Testis (tissue), 3 donors: ENCODE measurements around the gene FOXC1. TPM values are rescaled to one million over a fixed set of nuclear protein-coding genes. Genes with fewer than 3 reads are reported as not detected.

Experiments used
- DNase-seq: peaks from one replicate; pipeline ENCODE4 v3.0.0-alpha.2; 2019
- H3K27ac ChIP-seq, 2 donors: fragments of 200-600 bp; sonication (generic); one replicate each; pipeline ENCODE4 v1.5.1; 2019
- H3K27me3 ChIP-seq: fragments of 200-600 bp; sonication (generic); one replicate; pipeline ENCODE4 v1.5.1; 2019
- H3K36me3 ChIP-seq: fragments of 200-600 bp; sonication (generic); one replicate; pipeline ENCODE4 v1.5.1; 2017; ENCODE audit warnings: low read depth; ENCODE audit errors: missing control alignments
- H3K4me1 ChIP-seq: fragments of 200-600 bp; sonication (generic); one replicate; pipeline ENCODE4 v1.5.1; 2019
- H3K4me3 ChIP-seq, 2 donors: fragments of 200-600 bp; sonication (generic); one replicate each; pipeline ENCODE4 v1.5.1; 2017 to 2019
- H3K9me3 ChIP-seq: fragments of 200-600 bp; sonication (generic); one replicate; pipeline ENCODE4 v1.5.1; 2017
- POLR2A ChIP-seq: fragments of 450-650 bp; IDR thresholded peaks from one replicate; pipeline ENCODE4 v1.6.1; 2017; ENCODE audit warnings: antibody characterized with exemption, mild to moderate bottlenecking, moderate library complexity
- intact Hi-C: fragments of 100-400 bp; cut with DNase I; formaldehyde crosslinking; loops from one replicate; pipeline ENCODE4 v1.15.1; 2023; ENCODE audit warnings: low total_unique reads
- polyA plus RNA-seq: library from polyadenylated mRNA; stranded (reverse); fragments of 350-450 nt; fragmentation: Illumina TruSeq; extraction: RNeasy Lipid Tissue Mini Kit (QIAGEN cat#74804); gene quantifications from one replicate; pipeline ENCODE4 v1.2.3, GENCODE V29; 2014; ENCODE audit warnings: low read depth, low replicate concordance; ENCODE audit not compliant: insufficient read depth
- total RNA-seq, 2 donors: library from RNA; depleted of rRNA; stranded (reverse); fragments of >200 nt; gene quantifications; one replicate each; pipeline ENCODE4 v1.2.3, GENCODE V29; 2016
- TF ChIP-seq, protein P1 (sequence below), 3 experiments: fragments of 450-650 bp in 2 of 3; fragments of 200-600 bp in 1 of 3; sonication (generic) in 1 of 3; IDR thresholded peaks; one replicate each; pipeline ENCODE4 v1.5.1; 2016 to 2019; ENCODE audit warnings: antibody characterized with exemption in 3 of 3, mild to moderate bottlenecking in 2 of 3, moderate library complexity in 1 of 3

Gene FOXC1
- total and polyA plus RNA-seq, 3 donors from 2014 or later = 4.7 to 10.6 (median 9.4) TPM

DNA sequence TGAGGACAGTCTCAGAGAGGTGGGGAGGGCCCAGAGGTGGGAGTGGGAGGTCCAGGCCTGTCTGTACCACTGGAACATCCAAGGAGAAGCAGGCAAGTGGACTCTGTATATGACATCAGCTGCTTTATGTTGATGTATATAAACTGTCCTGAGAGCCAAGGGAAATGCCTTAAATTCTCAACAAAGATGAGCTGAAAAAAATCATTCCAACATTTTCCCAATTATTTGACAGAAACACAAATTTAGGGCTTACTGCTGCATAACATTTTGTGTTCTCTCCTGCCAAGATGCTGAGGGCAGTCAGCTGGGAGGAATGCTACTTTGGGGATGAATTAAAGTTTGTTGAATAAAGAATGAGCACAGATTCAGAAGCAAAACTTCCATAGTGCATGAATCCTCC lies 52.8 kb downstream of the FOXC1 start:
- no peaks in the 10 kb centered on the region for H3K4me1 ChIP-seq
- H3K27ac ChIP-seq = no peak overlapping the region
- intact Hi-C loops = no loop called here
- no peaks in the 10 kb centered on the region for H3K27me3 ChIP-seq
- TF ChIP-seq, protein P1, sequence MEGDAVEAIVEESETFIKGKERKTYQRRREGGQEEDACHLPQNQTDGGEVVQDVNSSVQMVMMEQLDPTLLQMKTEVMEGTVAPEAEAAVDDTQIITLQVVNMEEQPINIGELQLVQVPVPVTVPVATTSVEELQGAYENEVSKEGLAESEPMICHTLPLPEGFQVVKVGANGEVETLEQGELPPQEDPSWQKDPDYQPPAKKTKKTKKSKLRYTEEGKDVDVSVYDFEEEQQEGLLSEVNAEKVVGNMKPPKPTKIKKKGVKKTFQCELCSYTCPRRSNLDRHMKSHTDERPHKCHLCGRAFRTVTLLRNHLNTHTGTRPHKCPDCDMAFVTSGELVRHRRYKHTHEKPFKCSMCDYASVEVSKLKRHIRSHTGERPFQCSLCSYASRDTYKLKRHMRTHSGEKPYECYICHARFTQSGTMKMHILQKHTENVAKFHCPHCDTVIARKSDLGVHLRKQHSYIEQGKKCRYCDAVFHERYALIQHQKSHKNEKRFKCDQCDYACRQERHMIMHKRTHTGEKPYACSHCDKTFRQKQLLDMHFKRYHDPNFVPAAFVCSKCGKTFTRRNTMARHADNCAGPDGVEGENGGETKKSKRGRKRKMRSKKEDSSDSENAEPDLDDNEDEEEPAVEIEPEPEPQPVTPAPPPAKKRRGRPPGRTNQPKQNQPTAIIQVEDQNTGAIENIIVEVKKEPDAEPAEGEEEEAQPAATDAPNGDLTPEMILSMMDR (IDR thresholded peaks at IDR 0.05) = no peak
- no peak for TF ChIP-seq POLR2A
- no peaks in the 10 kb centered on the region for H3K9me3 ChIP-seq
- DNase-seq = no peak
- H3K4me3 ChIP-seq = no peak overlapping the region
- no peaks in the 10 kb centered on the region for H3K36me3 ChIP-seq

Other genes with a start within 250 kb of the FOXC1 start
- 1 to 10 TPM; 3.3 to 4.7 TPM for gene FOXF2, start 220.3 kb upstream of the FOXC1 start, total RNA-seq
- 1.2 TPM for gene FOXF2, start 220.3 kb upstream of the FOXC1 start, polyA plus RNA-seq